GM08714 (cell line): Measurements from ENCODE around the gene PAGE2B.
"Not testable (repeated sequence)": the region's sequence is repeated elsewhere in the genome, so short reads cannot be mapped to it uniquely, and the experiment has no call there.

Experiments used
- H3K4me3 ChIP-seq: fragments of 200-500 bp; sonication (Bioruptor generic); 2 replicates; pipeline ENCODE4 v1.5.1; 2014; ENCODE audit warnings: mild to moderate bottlenecking, low read length, inconsistent platforms
- ZNF274 ChIP-seq: IDR thresholded peaks from 2 replicates; pipeline ENCODE4 v1.6.1; 2012; ENCODE audit warnings: mild to moderate bottlenecking, low read depth, low read length

The PAGE2B gene

GRCh38 chrX:55074851-55075467, at the start of gene PAGE2B:
Gene PAGE2B (plus strand): TSS chrX:55075030. CDS start chrX:55076042, 1,012 bp downstream.
- TF ChIP-seq ZNF274, result no peak
- H3K4me3 ChIP-seq, result no peak within 1 kb of the TSS

GRCh38 chrX:55026143-55026542, 48.7 kb upstream of the PAGE2B start:
- no peak overlapping the region for H3K4me3 ChIP-seq
- TF ChIP-seq ZNF274, result no peak

GRCh38 chrX:55026840-55027239, 48.0 kb upstream of the PAGE2B start:
- no peak overlapping the region for H3K4me3 ChIP-seq
- TF ChIP-seq ZNF274, result no peak

- no peak overlapping the region for H3K4me3 ChIP-seq
- TF ChIP-seq ZNF274, result no peak
These were observed 46.8 kb upstream of the PAGE2B start for GRCh38 chrX:55028040-55028439.

GRCh38 chrX:55028611-55029010, 46.2 kb upstream of the PAGE2B start:
- H3K4me3 ChIP-seq, result no peak overlapping the region
- no peak for TF ChIP-seq ZNF274

GRCh38 chrX:55029291-55029690, 45.5 kb upstream of the PAGE2B start:
- no peak overlapping the region for H3K4me3 ChIP-seq
- TF ChIP-seq ZNF274, result no peak

- TF ChIP-seq ZNF274, result no peak
These were observed 44.3 kb upstream of the PAGE2B start, which contains the start of gene ALAS2 for GRCh38 chrX:55030271-55031205. Gene ALAS2 (minus strand): TSS chrX:55030977. CDS start chrX:55026000, 4,977 bp downstream.

GRCh38 chrX:55033429-55033828, 41.4 kb upstream of the PAGE2B start:
- no peak overlapping the region for H3K4me3 ChIP-seq
- TF ChIP-seq ZNF274, result no peak

More at GRCh38 chrX:55030271-55031205, 44.3 kb upstream of the PAGE2B start, which contains the start of gene ALAS2:
- no peak within 1 kb of the TSS for H3K4me3 ChIP-seq

GRCh38 chrX:55039471-55039870, 35.4 kb upstream of the PAGE2B start:
- TF ChIP-seq ZNF274, result no peak
- H3K4me3 ChIP-seq, result no peak overlapping the region

- no peak for TF ChIP-seq ZNF274
- H3K4me3 ChIP-seq, result no peak overlapping the region
These were observed 33.3 kb upstream of the PAGE2B start for GRCh38 chrX:55041514-55041913.

- H3K4me3 ChIP-seq, result not testable (repeated sequence)
These were observed 24.2 kb upstream of the PAGE2B start for GRCh38 chrX:55050599-55050998.

GRCh38 chrX:55056820-55057674, 17.8 kb upstream of the PAGE2B start:
- TF ChIP-seq ZNF274, result no peak
- no peak overlapping the region for H3K4me3 ChIP-seq

- no peak overlapping the region for H3K4me3 ChIP-seq
These were observed 17.1 kb upstream of the PAGE2B start for GRCh38 chrX:55057675-55058249.

GRCh38 chrX:55067180-55067579, 7.7 kb upstream of the PAGE2B start:
- not testable (repeated sequence) for H3K4me3 ChIP-seq

More at GRCh38 chrX:55057675-55058249, 17.1 kb upstream of the PAGE2B start:
- TF ChIP-seq ZNF274, result no peak

GRCh38 chrX:55072286-55072685, 2.5 kb upstream of the PAGE2B start:
- H3K4me3 ChIP-seq, result no peak overlapping the region
- TF ChIP-seq ZNF274, result no peak
